Liver (tissue), 9 donors: ENCODE measurements around the gene SLC22A12. TPM values are rescaled to one million over a fixed set of nuclear protein-coding genes. Genes with fewer than 3 reads are reported as not detected.

Source experiments
- DNase-seq: peaks from one replicate; pipeline ENCODE4 v3.0.0-alpha.2; 2017; ENCODE audit warnings: low spot score
- H3K27ac ChIP-seq, 2 donors: one replicate each; pipeline ENCODE4 v1.7.0; 2013; ENCODE audit warnings: inconsistent platforms in 2 of 2, low read length in 2 of 2, control low read depth in 1 of 2, low read depth in 1 of 2, mild to moderate bottlenecking in 1 of 2
- H3K27me3 ChIP-seq, 4 donors: one replicate each; pipeline versions ENCODE4 v1.6.1 to v1.7.0; 2013; ENCODE audit warnings: low read length in 3 of 4, inconsistent platforms in 1 of 4, mild to moderate bottlenecking in 1 of 4, moderate library complexity in 1 of 4; ENCODE audit not compliant: control insufficient read depth in 4 of 4, insufficient read depth in 4 of 4
- H3K36me3 ChIP-seq, 4 donors: one replicate each; pipeline versions ENCODE4 v1.6.1 to v1.7.0; 2013; ENCODE audit warnings: low read length in 3 of 4, mild to moderate bottlenecking in 3 of 4, low read depth in 1 of 4, moderate library complexity in 1 of 4; ENCODE audit not compliant: control insufficient read depth in 4 of 4, insufficient read depth in 3 of 4
- H3K4me1 ChIP-seq, 4 donors: one replicate each; pipeline versions ENCODE4 v1.6.1 to v1.7.0; 2013; ENCODE audit warnings: low read length in 3 of 4, mild to moderate bottlenecking in 3 of 4, moderate library complexity in 1 of 4; ENCODE audit not compliant: control insufficient read depth in 4 of 4, insufficient read depth in 4 of 4
- H3K4me3 ChIP-seq, 3 donors: one replicate each; pipeline versions ENCODE4 v1.6.1 to v1.7.0; 2013; ENCODE audit warnings: low read length in 3 of 3, control low read depth in 1 of 3, low read depth in 1 of 3, mild to moderate bottlenecking in 1 of 3
- H3K9ac ChIP-seq, 2 donors: one replicate each; pipeline ENCODE4 v1.7.0; 2013; ENCODE audit warnings: low read length in 2 of 2, mild to moderate bottlenecking in 2 of 2, moderate library complexity in 2 of 2, control low read depth in 1 of 2, low read depth in 1 of 2
- H3K9me3 ChIP-seq, 4 donors: one replicate each; pipeline versions ENCODE4 v1.6.1 to v1.7.0; 2013; ENCODE audit warnings: low read length in 3 of 4; ENCODE audit not compliant: control insufficient read depth in 4 of 4
- ATF3 ChIP-seq: IDR thresholded peaks from 2 replicates; pipeline ENCODE4 v1.6.1; 2016; ENCODE audit warnings: antibody characterized with exemption
- CTCF ChIP-seq: fragments of 150-350 bp; IDR thresholded peaks from 2 replicates; pipeline ENCODE4 v1.5.1; 2017; ENCODE audit warnings: improper control_type of control experiment, low read depth, low read length; ENCODE audit not compliant: missing input control
- EGR1 ChIP-seq, 2 donors: IDR thresholded peaks; 2 replicates each; pipeline ENCODE4 v1.6.1; 2016 to 2018; ENCODE audit warnings: antibody characterized with exemption in 2 of 2, low read depth in 2 of 2
- FOXA1 ChIP-seq: IDR thresholded peaks from 2 replicates; pipeline ENCODE4 v1.6.1; 2016; ENCODE audit warnings: antibody characterized with exemption
- FOXA2 ChIP-seq: IDR thresholded peaks from 2 replicates; pipeline ENCODE4 v1.6.1; 2016; ENCODE audit warnings: antibody characterized with exemption
- GABPA ChIP-seq, 2 donors: IDR thresholded peaks in 1 of 2; conservative IDR thresholded peaks in 1 of 2; 2 replicates each; pipeline ENCODE4 v1.6.1; 2016; ENCODE audit warnings: antibody characterized with exemption in 2 of 2, mild to moderate bottlenecking in 1 of 2, moderate library complexity in 1 of 2
- HNF4A ChIP-seq, 2 donors: conservative IDR thresholded peaks; 2 replicates each; pipeline ENCODE4 v1.6.1; 2016; ENCODE audit warnings: antibody characterized with exemption in 2 of 2, mild to moderate bottlenecking in 2 of 2
- HNF4G ChIP-seq: IDR thresholded peaks from 2 replicates; pipeline ENCODE4 v1.6.1; 2016; ENCODE audit warnings: antibody characterized with exemption
- JUND ChIP-seq, 2 donors: IDR thresholded peaks; 2 replicates each; pipeline ENCODE4 v1.6.1; 2016; ENCODE audit warnings: antibody characterized with exemption in 2 of 2
- MAX ChIP-seq: IDR thresholded peaks from 2 replicates; pipeline ENCODE4 v1.6.1; 2016; ENCODE audit warnings: antibody characterized with exemption
- NR2F2 ChIP-seq: IDR thresholded peaks from 2 replicates; pipeline ENCODE4 v1.6.1; 2016; ENCODE audit warnings: antibody characterized with exemption
- RAD21 ChIP-seq, 2 donors: IDR thresholded peaks; 2 replicates each; pipeline ENCODE4 v1.6.1; 2016; ENCODE audit warnings: antibody characterized with exemption in 2 of 2, mild to moderate bottlenecking in 2 of 2
- REST ChIP-seq: IDR thresholded peaks from 2 replicates; pipeline ENCODE4 v1.6.1; 2016; ENCODE audit warnings: antibody characterized with exemption, mild to moderate bottlenecking
- RXRA ChIP-seq, 2 donors: IDR thresholded peaks; 2 replicates each; pipeline ENCODE4 v1.6.1; 2017 to 2018; ENCODE audit warnings: antibody characterized with exemption in 2 of 2, mild to moderate bottlenecking in 1 of 2
- SP1 ChIP-seq: IDR thresholded peaks from 2 replicates; pipeline ENCODE4 v1.6.1; 2018; ENCODE audit warnings: antibody characterized with exemption, mild to moderate bottlenecking
- TAF1 ChIP-seq: conservative IDR thresholded peaks from 2 replicates; pipeline ENCODE4 v1.6.1; 2016; ENCODE audit warnings: antibody characterized with exemption, mild to moderate bottlenecking
- YY1 ChIP-seq: IDR thresholded peaks from 2 replicates; pipeline ENCODE4 v1.6.1; 2016; ENCODE audit warnings: antibody characterized with exemption, mild to moderate bottlenecking
- ZBTB33 ChIP-seq: IDR thresholded peaks from 2 replicates; pipeline ENCODE4 v1.6.1; 2016; ENCODE audit warnings: antibody characterized with exemption
- WGBS: extraction: QIAGEN DNeasy Blood & Tissue Kit; methylation state at CpG from one replicate; pipeline ENCODE4 v1.1.7; 2013; 5-methylcytosine and 5-hydroxymethylcytosine counted together
- polyA plus RNA-seq, 2 donors: library from polyadenylated mRNA; stranded (reverse) in 1 of 2; unstranded in 1 of 2; fragments of 200-250 nt in 1 of 2; fragments of >200 nt in 1 of 2; fragmentation: Nextera tagmentation in 1 of 2; extraction: Ambion mirVana in 1 of 2; gene quantifications; one replicate each; pipeline versions ENCODE4 v1.2.1 to v1.2.3, GENCODE V29; 2013 to 2015
- total RNA-seq, 2 donors: library from RNA; depleted of rRNA; stranded (reverse); fragments of >200 nt; gene quantifications; one replicate each; pipeline ENCODE4 v1.2.3, GENCODE V29; 2014
- donor health status: healthy.
- donor health status: healthy.
- donor health status: healthy.
- donor health status: healthy.
- donor health status: healthy.

The SLC22A12 gene
- total and polyA plus RNA-seq, 4 donors, result under 0.01 to 0.02 TPM; not detected in 2

- Histone ChIP-seq H3K4me1 (no peaks in the 10 kb centered on the region), H3K4me3 (no peak overlapping the region), H3K27me3 (peaks cover 0 to 3% (median 0%) of the 10 kb centered on the region in 4 donors), H3K9ac (no peak overlapping the region), H3K27ac (no peak overlapping the region), H3K36me3 (no peaks in the 10 kb centered on the region), H3K9me3 (peaks cover 0 to 2% (median 0%) of the 10 kb centered on the region in 4 donors)
- TF ChIP-seq NR2F2 (no peak), MAX (no peak), ATF3 (no peak), RXRA (IDR thresholded peaks at IDR 0.05) (no peak), HNF4A (conservative IDR thresholded peaks at IDR 0.05) (no peak), FOXA2 (no peak), YY1 (no peak), FOXA1 (no peak), TAF1 (no peak), CTCF (no peak), JUND (IDR thresholded peaks at IDR 0.05) (no peak), REST (no peak), GABPA (IDR thresholded peaks at IDR 0.05 in 1 of 2, conservative IDR thresholded peaks at IDR 0.05 in 1 of 2) (no peak), SP1 (no peak), EGR1 (IDR thresholded peaks at IDR 0.05; ENCODE audit: low read depth in 2 of 2) (no peak), ZBTB33 (no peak), RAD21 (IDR thresholded peaks at IDR 0.05) (no peak), HNF4G (no peak)
- no peak for DNase-seq
- 89% methylated on average over 32 of the region's 32 CpGs for WGBS
These were observed 2.4 kb downstream of the SLC22A12 start for GRCh38 chr11:64593156-64594105.
